GM18907 (cell line): ENCODE data around the gene PCTP.

Experiments
- ATAC-seq: cut with Tn5 transposase; IDR thresholded peaks from one replicate; pipeline ENCODE4 v1.9.1; 2021; ENCODE audit warnings: mild to moderate bottlenecking, moderate library complexity; ENCODE audit not compliant: unreplicated experiment

PCTP gene

GRCh38 chr17:55785181-55785580, 34.3 kb downstream of the PCTP start:
- no peak for ATAC-seq

- no peak for ATAC-seq
Observed at GRCh38 chr17:55793272-55793671, 42.4 kb downstream of the PCTP start.

- no peak for ATAC-seq
Observed at GRCh38 chr17:55794725-55795482, 44.1 kb downstream of the PCTP start.

- ATAC-seq, result no peak
Observed at GRCh38 chr17:55806745-55807495, 56.1 kb downstream of the PCTP start.

GRCh38 chr17:55811536-55811935, 60.7 kb downstream of the PCTP start:
- no peak for ATAC-seq

- no peak for ATAC-seq
Observed at GRCh38 chr17:55812323-55812722, 61.5 kb downstream of the PCTP start.

- no peak for ATAC-seq
Observed at GRCh38 chr17:55813944-55814343, 63.1 kb downstream of the PCTP start.

GRCh38 chr17:55814377-55814776, 63.5 kb downstream of the PCTP start:
- ATAC-seq, result no peak

GRCh38 chr17:55816532-55817396, 65.9 kb downstream of the PCTP start:
- ATAC-seq, result no peak

- no peak for ATAC-seq
Observed at GRCh38 chr17:55817397-55817709, 66.5 kb downstream of the PCTP start.

GRCh38 chr17:55818026-55818425, 67.2 kb downstream of the PCTP start:
- no peak for ATAC-seq

- ATAC-seq, result no peak
Observed at GRCh38 chr17:55818451-55819375, 67.9 kb downstream of the PCTP start.

- ATAC-seq, result no peak
Observed at GRCh38 chr17:55820675-55821074, 69.8 kb downstream of the PCTP start.

- ATAC-seq, result no peak
Observed at GRCh38 chr17:55822028-55822427, 71.2 kb downstream of the PCTP start.

- ATAC-seq, result no peak
Observed at GRCh38 chr17:55825213-55825612, 74.4 kb downstream of the PCTP start.
